Upper lobe of left lung (tissue), 4 donors: ENCODE measurements around the gene RGPD4.

Source experiments
- EP300 ChIP-seq, 4 donors: sonication (generic); formaldehyde crosslinking; IDR thresholded peaks; one replicate each; pipeline ENCODE4 v1.5.1; 2017; ENCODE audit warnings: antibody characterized with exemption in 4 of 4, control low read depth in 2 of 4
- POLR2A ChIP-seq, 4 donors: fragments of 450-650 bp; IDR thresholded peaks; one replicate each; pipeline ENCODE4 v1.5.1; 2016 to 2017; ENCODE audit warnings: antibody characterized with exemption in 4 of 4, mild to moderate bottlenecking in 2 of 4
- POLR2AphosphoS5 ChIP-seq, 2 donors: sonication (generic); formaldehyde crosslinking; IDR thresholded peaks; one replicate each; pipeline ENCODE4 v1.5.1; 2017; ENCODE audit warnings: antibody characterized with exemption in 2 of 2
- TF ChIP-seq, protein P1 (sequence below), 6 experiments: fragments of 450-650 bp in 4 of 6; fragments of 200-600 bp in 2 of 6; sonication (generic) in 2 of 6; IDR thresholded peaks; one replicate each; pipeline ENCODE4 v1.5.1; 2016 to 2019; ENCODE audit warnings: antibody characterized with exemption in 6 of 6

GRCh38 chr2:107801498-107801897, 25.2 kb upstream of the RGPD4 start:
- no peak for TF ChIP-seq POLR2AphosphoS5 (IDR thresholded peaks at IDR 0.05)
- no peak for TF ChIP-seq EP300 (IDR thresholded peaks at IDR 0.05)
- TF ChIP-seq, protein P1, sequence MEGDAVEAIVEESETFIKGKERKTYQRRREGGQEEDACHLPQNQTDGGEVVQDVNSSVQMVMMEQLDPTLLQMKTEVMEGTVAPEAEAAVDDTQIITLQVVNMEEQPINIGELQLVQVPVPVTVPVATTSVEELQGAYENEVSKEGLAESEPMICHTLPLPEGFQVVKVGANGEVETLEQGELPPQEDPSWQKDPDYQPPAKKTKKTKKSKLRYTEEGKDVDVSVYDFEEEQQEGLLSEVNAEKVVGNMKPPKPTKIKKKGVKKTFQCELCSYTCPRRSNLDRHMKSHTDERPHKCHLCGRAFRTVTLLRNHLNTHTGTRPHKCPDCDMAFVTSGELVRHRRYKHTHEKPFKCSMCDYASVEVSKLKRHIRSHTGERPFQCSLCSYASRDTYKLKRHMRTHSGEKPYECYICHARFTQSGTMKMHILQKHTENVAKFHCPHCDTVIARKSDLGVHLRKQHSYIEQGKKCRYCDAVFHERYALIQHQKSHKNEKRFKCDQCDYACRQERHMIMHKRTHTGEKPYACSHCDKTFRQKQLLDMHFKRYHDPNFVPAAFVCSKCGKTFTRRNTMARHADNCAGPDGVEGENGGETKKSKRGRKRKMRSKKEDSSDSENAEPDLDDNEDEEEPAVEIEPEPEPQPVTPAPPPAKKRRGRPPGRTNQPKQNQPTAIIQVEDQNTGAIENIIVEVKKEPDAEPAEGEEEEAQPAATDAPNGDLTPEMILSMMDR (IDR thresholded peaks at IDR 0.05): no peak
- TF ChIP-seq POLR2A (IDR thresholded peaks at IDR 0.05): no peak
